Stomach (tissue), 4 donors: ENCODE results near the gene ADARB2.

Source experiments
- CTCF ChIP-seq, 7 experiments: fragments of 450-650 bp in 4 of 7; fragments of 200-600 bp in 3 of 7; sonication (generic) in 3 of 7; IDR thresholded peaks; one replicate each; pipeline ENCODE4 v1.5.1; 2016 to 2019; ENCODE audit warnings: antibody characterized with exemption in 7 of 7, control low read depth in 2 of 7, mild to moderate bottlenecking in 1 of 7
- POLR2AphosphoS5 ChIP-seq, 3 donors: sonication (generic); formaldehyde crosslinking; IDR thresholded peaks; one replicate each; pipeline ENCODE4 v1.6.1; 2016; ENCODE audit warnings: antibody characterized with exemption in 3 of 3

GRCh38 chr10:1163831-1164230 is 573.5 kb downstream of the ADARB2 start:
- TF ChIP-seq POLR2AphosphoS5 (IDR thresholded peaks at IDR 0.05) = no peak
- TF ChIP-seq CTCF (IDR thresholded peaks at IDR 0.05) = no peak
